Psoas muscle (tissue), 8 donors: ENCODE data around the gene CARD14. TPM values are rescaled to one million over a fixed set of nuclear protein-coding genes. Genes with fewer than 3 reads are reported as not detected.

Experiments used
- ATAC-seq, 4 donors: fragments of 200-7000 bp; cut with Tn5 transposase; one replicate each; pipeline ENCODE4 v1.9.1; 2020; ENCODE audit warnings: moderate library complexity in 3 of 4, mild to moderate bottlenecking in 2 of 4
- DNase-seq, 2 donors: peaks; one replicate each; pipeline ENCODE4 v3.0.0-alpha.2; 2020
- H3K27ac ChIP-seq: fragments of 200-600 bp; one replicate; pipeline ENCODE4 v1.8.0; 2022
- H3K27me3 ChIP-seq, 3 donors: fragments of 200-600 bp in 1 of 3; one replicate each; pipeline versions ENCODE4 v1.6.1 to v1.8.0; 2013 to 2022; ENCODE audit warnings: low read length in 2 of 3, mild to moderate bottlenecking in 2 of 3, moderate library complexity in 1 of 3; ENCODE audit not compliant: insufficient read depth in 3 of 3
- H3K36me3 ChIP-seq, 2 donors: fragments of 200-600 bp in 1 of 2; one replicate each; pipeline versions ENCODE4 v1.6.1 to v1.8.0; 2013 to 2022; ENCODE audit warnings: low read depth in 1 of 2, mild to moderate bottlenecking in 1 of 2, moderate library complexity in 1 of 2; ENCODE audit not compliant: insufficient read depth in 1 of 2
- H3K4me1 ChIP-seq: fragments of 200-600 bp; one replicate; pipeline ENCODE4 v1.8.0; 2022
- H3K4me3 ChIP-seq: fragments of 200-600 bp; one replicate; pipeline ENCODE4 v1.8.0; 2022; ENCODE audit warnings: mild to moderate bottlenecking
- H3K9me3 ChIP-seq: fragments of 200-600 bp; one replicate; pipeline ENCODE4 v1.8.0; 2022
- WGBS, 3 donors: extraction: QIAGEN DNeasy Blood & Tissue Kit; methylation state at CpG; one replicate each; pipeline versions ENCODE4 v1.1.6 to v1.1.7; 2013; 5-methylcytosine and 5-hydroxymethylcytosine counted together
- intact Hi-C, 2 donors: fragments of 100-400 bp; cut with DNase I; formaldehyde crosslinking; loops; one replicate each; pipeline versions ENCODE4 v1.11.0 to v1.14.2; 2022
- polyA plus RNA-seq, 3 donors: library from polyadenylated mRNA; stranded (reverse); fragments of 200-250 nt; gene quantifications; one replicate each; pipeline ENCODE4 v1.2.3, GENCODE V29; 2013
- total RNA-seq, 4 donors: library from RNA; stranded (reverse); fragmentation: NEBNext Ultra II Directional in 2 of 4; extraction: Animal tissue kit (Norgen Biotek cat#: 25700) in 2 of 4; gene quantifications; one replicate each; pipeline versions ENCODE4 v1.2.1 to v1.2.4, GENCODE V29; 2021 to 2023
- TF ChIP-seq, protein P1 (sequence below): fragments of 200-600 bp; IDR thresholded peaks from one replicate; pipeline ENCODE4 v1.8.0; 2022; ENCODE audit warnings: antibody characterized with exemption
- donor health status: healthy with polysubstance abuse.
- donor health status: DM: no; HTN: no; CAD: no; lungs with moderate emphysema.
- donor health status: Bipolar disorder and iron deficiency.
- donor health status: healthy.
- donor health status: DM: yes; HTN: yes; CAD: no.
- donor health status: DM: no; HTN: no; CAD: no.
- donor health status: DM: no; HTN: no; CAD: no.
- donor health status: DM: yes; HTN: yes; CAD: no.

Gene CARD14
- total and polyA plus RNA-seq, 7 donors, result 0.05 to 0.32 (median 0.06) TPM; not detected in 4

DNA sequence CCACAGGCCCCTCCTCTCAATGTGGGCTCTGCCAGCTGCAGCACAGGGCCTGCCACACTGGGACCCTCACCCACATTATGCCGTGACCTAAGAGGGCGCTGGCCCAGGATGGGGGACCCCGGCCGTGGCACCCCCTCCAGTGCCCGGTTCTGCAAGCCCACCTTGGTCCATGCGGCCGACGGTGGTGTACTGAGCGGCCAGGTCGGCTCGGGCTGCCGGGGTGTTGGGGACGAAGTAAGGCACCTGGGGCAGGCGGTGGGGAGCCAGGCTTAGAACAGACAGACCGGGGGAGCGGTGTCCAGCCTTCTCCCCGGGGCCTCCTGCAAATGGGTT lies 43.8 kb downstream of the CARD14 start:
- H3K36me3 ChIP-seq, result peaks cover 4 to 90% of the 10 kb centered on the region in 2 donors
- ATAC-seq, result no peak
- no peak overlapping the region for H3K4me3 ChIP-seq
- H3K27ac ChIP-seq, result no peak overlapping the region
- H3K4me1 ChIP-seq, result no peaks in the 10 kb centered on the region
- TF ChIP-seq, protein P1, sequence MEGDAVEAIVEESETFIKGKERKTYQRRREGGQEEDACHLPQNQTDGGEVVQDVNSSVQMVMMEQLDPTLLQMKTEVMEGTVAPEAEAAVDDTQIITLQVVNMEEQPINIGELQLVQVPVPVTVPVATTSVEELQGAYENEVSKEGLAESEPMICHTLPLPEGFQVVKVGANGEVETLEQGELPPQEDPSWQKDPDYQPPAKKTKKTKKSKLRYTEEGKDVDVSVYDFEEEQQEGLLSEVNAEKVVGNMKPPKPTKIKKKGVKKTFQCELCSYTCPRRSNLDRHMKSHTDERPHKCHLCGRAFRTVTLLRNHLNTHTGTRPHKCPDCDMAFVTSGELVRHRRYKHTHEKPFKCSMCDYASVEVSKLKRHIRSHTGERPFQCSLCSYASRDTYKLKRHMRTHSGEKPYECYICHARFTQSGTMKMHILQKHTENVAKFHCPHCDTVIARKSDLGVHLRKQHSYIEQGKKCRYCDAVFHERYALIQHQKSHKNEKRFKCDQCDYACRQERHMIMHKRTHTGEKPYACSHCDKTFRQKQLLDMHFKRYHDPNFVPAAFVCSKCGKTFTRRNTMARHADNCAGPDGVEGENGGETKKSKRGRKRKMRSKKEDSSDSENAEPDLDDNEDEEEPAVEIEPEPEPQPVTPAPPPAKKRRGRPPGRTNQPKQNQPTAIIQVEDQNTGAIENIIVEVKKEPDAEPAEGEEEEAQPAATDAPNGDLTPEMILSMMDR, result no peak
- H3K27me3 ChIP-seq, result no peaks in the 10 kb centered on the region
- H3K9me3 ChIP-seq, result no peaks in the 10 kb centered on the region
- WGBS, 3 donors, result 95 to 96% (median 95%) methylated on average over 15 to 17 of the region's 17 CpGs
- intact Hi-C loops, result no loop called here
- DNase-seq, result no peak

DNA sequence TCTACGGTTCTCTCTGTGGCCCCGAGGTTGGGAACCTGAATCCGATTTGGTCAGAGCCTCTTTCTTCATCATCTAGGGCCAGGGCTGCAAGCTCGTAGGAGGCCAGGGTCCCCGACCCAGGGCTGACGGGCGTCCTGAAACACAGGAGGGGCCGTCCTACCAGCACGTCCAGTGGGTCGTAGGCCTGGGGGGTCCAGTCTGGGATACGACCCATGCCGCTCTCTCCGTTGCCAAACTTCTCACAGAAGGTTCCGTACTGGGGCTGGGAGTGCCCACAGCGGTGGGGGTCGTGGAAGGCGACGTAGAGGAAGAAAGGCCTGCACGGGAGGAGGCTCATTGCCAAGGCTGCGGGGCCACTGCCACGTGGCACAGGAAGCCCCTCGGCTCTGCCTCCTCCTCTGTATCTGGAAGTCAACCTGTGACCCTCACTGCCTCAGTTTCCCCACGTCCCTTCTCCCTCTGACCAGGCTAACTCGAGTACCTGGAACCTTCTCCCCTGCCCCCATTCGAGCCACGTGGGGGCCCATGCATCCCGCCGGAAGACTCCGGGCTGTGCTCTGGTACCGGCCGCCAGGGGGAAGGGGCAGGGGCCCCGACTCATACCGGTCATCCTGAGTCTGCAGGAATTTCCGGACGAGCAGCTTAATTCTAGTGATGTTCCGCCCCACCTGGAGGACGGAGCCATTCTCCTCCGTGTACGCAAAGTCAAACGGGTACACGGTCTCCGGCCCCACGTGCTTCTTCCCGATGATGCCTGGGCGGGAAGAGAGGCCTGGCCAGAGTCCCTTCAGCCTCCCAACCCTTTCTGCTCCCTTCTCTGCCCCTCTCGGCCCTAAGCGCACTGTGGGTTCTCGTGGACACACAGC lies 44.4 kb downstream of the CARD14 start:
- Histone ChIP-seq H3K36me3 (peaks cover 4 to 84% of the 10 kb centered on the region in 2 donors), H3K27ac (no peak overlapping the region), H3K9me3 (no peaks in the 10 kb centered on the region), H3K4me3 (no peak overlapping the region), H3K27me3 (no peaks in the 10 kb centered on the region), H3K4me1 (no peaks in the 10 kb centered on the region)
- no peak for ATAC-seq
- WGBS, 3 donors, result 93% methylated on average over 46 to 48 of the region's 48 CpGs
- intact Hi-C loops, result no loop called here
- TF ChIP-seq, protein P1, result no peak
- DNase-seq, result no peak

DNA sequence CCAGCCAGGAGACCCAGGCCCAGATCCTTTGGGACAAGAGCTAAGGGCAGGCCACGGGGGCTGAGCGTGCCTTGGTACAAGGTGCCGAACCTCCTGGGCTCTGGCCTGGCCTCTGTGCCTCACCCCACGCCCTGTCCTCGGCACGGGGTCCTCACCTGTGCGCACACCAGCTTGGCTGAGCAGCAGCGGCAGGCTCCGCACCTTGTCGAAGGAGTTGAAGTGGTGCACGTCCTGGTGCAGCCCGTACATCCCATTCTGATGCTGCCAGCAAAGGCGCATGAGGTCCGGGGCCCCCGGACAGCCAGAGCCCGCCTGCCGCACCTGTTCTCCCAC lies 45.0 kb downstream of the CARD14 start:
- Histone ChIP-seq H3K27ac (no peak overlapping the region), H3K36me3 (peaks cover 4 to 79% of the 10 kb centered on the region in 2 donors), H3K4me3 (no peak overlapping the region), H3K9me3 (no peaks in the 10 kb centered on the region), H3K27me3 (no peaks in the 10 kb centered on the region), H3K4me1 (no peaks in the 10 kb centered on the region)
- intact Hi-C loops, result loop anchor here in 1 of 2 donors (5.0 kb wide), 2 partner anchors 47 to 68 kb away; partner anchors contain the start of genes EIF4A3 and RNF213
- TF ChIP-seq, protein P1, result no peak
- no peak for DNase-seq
- ATAC-seq, result no peak
- WGBS, 3 donors, result 86 to 90% (median 88%) methylated on average over 15 to 17 of the region's 17 CpGs

DNA sequence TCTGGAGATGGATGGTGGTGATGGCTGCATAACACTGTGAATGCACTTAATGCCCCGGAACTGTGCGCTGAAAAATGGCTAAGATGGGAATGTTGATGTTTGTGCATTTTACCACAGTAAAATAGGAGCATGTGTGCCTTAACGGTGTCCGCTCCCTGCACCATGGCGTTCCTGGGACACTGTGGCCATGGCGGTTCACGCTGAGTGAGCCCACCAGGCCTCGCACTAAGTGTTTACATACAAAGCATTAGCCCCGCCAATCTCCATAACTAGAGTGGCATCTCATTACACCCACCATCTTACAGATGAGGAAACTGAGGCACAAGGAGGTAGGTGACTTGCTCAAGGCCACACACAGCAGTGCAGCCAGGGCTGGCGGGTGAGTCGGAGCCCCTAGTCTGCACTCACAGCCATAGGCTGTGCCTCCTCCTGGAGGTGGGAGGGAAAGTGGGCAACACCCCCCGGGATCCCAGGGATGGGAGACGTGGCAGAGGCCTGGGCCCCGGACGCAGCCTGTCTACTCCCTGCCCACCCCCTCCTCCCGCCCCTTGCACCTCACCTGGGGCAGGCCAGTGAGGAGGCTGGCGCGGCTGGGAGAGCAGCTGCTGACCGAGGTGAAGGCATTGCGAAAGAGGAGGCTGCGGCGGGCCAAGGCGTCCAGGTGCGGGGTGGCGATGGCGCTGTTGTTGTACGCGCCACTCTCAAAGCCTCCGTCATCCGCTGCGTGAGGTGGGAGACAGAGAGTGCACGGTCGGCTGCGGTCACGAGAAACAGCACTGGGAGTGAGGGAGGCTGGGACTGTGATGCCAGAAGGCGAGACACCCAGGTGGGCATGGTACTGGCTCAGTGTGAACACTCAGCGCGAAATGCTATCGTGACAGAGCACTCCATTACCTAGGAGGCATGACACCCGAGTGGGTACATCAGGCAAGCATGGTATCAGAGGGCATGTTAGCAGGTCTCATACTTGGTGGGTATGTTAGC lies 46.9 kb downstream of the CARD14 start:
- peaks cover 0 to 60% of the 10 kb centered on the region in 2 donors for H3K36me3 ChIP-seq
- H3K9me3 ChIP-seq, result no peaks in the 10 kb centered on the region
- no peaks in the 10 kb centered on the region for H3K27me3 ChIP-seq
- ATAC-seq (no peak), DNase-seq (no peak)
- H3K27ac ChIP-seq, result no peak overlapping the region
- 95 to 96% (median 95%) methylated on average over 39 to 40 of the region's 40 CpGs for WGBS, 3 donors
- intact Hi-C loops, result loop anchor here in 1 of 2 donors (5.0 kb wide), 2 partner anchors 46 to 69 kb away; partner anchors contain the start of genes EIF4A3 and RNF213
- H3K4me1 ChIP-seq, result peaks cover 6% of the 10 kb centered on the region
- TF ChIP-seq, protein P1, result no peak
- H3K4me3 ChIP-seq, result no peak overlapping the region
